Measurements from ENCODE around the gene CDK4.

The CDK4 gene

DNA sequence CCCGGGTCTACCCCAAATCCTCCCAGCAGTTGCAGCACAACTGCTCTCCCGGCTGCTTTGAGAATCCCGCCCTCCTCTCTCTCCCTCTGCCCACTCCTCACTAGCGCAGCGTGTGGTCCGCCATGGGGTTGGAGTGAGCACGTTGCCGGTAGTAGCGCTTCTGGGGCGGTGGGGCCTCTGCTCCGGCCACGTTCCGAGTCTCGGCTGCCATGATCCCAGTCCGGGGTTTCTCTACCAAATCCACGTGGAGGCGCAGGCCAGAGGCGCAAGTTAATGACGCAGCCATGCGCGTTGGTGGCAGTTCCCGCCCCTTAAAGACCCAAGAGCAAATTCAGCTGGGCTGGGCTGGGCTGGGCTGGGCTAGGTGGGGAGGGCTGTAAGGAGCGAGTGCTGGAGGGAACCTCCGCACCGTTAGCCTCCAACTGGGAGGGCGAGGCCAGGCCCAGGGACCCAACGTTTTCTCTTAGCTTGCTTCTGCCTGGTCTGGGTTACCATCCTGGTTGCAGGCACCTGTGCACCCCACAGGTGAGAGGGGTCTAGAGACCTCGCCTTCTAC is 19.8 kb upstream of the CDK4 start, which contains the start of gene METTL1:
Gene METTL1, minus strand, starts transcription at position 233 of the 556 bp plus-strand sequence. Its CDS starts 22 bp downstream, at position 211.
- peak; percentile 84 for DNase-seq

DNA sequence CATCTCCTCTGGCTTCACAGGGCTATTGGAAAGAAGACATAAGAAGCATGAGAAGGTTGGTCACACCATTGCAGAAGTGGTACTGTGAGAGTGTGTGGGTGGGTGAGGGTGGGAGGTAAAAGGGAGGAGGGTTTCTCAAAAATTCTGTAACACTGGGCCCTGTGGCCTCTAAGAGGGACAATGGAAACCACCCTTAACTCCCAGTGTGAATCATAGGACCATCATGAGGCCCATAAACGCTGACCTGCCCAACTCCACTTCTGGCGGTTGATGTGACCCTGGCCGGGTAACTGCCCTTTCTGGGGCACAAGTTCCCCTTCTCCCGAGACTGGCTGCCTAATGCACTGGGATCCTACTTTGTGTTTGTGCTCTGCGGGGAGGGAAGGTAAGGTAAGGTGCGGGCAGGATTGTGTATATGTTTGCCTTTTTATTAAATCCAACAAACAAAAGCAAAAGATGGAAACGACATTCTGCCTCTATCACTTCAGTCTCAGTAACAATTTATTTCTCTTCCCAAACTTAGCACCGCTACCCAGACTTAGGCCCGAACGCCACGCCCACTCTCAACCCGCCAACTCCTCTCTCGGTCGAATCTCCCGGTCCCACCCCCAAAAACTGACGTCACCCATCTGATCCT is 19.2 kb upstream of the CDK4 start:
- peak; percentile 65 for DNase-seq

DNA sequence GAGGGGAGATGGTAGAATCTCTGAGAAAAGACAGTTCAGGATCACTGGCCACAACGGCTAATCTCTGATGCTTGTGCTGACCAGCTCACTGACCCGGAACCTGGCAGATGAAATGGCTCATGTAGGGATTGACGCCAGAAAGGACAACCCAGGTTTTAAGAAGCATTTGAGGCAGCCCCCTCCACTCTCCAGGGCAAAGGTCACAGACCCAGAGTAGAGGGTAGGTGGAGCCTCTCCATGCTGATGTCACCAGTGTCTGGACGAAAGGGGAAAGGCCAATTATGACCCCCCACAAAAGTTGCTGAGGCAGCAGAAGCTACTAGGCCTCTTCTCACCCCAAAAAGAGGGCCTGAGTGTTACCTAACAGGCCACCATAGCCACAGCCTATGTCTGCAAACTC is 18.6 kb upstream of the CDK4 start:
- no peak for DNase-seq

DNA sequence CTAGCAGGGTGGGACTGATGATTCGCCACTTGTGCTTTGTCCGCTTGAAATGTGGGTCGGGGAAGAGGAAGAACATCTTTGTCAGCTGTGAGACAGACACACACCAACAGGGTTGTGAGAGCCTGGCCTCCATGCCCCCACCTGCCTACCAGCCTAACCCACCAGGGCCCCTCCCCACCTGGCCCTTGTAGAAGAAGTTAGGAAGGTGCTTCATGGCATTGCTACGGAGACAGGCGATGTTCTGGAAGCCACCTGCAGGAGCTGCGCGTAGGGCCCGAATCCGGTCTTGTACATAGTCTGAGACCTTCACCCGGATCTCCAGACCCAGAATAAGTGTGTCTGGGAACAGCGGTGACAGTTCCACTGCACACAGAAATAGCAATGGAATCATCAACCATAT is 17.5 kb upstream of the CDK4 start:
- DNase-seq = no peak

DNA sequence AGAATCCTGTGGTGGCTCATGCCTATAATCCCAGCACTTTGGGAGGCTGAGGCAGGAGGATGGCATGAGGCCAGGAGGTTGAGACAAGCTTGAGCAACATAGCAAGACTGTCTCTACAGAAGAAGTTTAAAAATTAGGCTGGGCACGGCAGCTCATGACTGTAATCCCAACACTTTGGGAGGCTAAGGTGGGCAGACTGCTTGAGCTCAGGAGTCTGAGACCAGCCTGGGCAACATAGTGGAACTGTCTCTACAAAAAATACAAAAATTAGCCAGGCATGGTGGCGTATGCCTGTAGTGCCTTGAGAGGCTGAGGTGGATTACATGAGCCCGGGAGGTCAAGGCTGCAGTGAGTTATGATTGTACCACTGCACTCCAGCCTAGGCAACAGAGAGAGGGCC is 15.8 kb upstream of the CDK4 start:
- DNase-seq = no peak

DNA sequence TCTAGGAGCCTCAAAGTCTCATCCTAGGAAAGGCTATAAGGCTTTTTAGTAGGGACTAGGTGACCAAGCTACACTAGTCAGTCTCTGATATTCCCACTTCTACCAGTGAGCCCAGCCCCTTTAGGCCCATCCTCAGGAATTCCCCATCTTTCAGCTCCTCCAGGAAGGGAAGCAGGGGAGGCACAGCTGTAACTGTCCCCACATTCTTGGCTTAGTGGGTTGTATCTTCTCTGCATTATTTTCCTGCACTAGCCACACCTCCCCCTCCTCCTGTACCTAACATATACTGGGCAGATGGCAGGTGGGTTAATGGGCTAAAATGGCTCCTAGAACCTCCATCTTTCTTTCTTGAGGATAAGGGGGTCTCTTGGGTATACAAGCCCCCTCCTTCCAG is 15.2 kb upstream of the CDK4 start:
- DNase-seq = no peak

DNA sequence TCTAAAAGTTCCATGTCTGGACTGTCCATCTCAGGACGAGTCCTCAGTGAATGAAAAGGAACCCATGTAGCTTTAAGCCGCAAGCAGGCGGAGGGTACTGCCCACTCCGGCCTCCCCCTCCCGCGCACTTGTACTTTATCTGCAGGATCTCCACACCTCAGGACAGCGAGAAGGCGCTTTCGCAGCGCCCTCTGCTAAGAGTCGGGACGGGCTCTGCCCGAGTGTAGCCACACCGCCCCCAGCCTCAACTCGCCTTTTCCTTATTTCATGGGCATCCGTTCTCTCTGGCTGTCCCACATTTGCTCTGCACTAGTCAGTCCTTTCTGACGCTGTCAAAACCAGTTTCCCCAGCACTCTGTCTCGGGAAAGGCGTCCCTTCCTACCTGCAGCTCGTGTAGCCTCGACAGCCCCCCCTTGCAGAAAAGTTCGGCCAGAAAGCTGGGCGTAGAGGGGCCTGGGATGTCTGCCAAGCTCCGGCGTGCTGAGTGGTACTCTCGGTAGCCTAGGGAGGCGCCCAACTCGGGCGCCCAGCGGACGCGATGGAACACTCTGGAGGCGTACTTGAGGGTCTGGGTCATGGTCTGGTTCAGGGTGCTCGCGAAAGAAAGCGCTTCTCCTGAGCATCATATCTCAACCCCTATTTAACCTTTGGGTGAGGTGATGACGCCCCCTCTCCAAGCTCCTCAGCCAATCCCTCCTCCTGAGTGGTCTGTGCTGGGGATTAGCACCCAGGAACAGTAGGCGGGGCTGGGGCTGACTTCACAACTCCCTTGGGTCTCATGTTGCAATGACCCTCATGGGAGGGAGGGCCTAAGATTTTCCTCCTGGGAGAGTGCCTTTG is 14.6 kb upstream of the CDK4 start, which contains the start of gene CYP27B1:
Gene CYP27B1, minus strand, starts transcription at position 615 of the 841 bp plus-strand sequence. Its CDS starts 37 bp downstream, at position 578.
- peak; percentile 12 for DNase-seq

DNA sequence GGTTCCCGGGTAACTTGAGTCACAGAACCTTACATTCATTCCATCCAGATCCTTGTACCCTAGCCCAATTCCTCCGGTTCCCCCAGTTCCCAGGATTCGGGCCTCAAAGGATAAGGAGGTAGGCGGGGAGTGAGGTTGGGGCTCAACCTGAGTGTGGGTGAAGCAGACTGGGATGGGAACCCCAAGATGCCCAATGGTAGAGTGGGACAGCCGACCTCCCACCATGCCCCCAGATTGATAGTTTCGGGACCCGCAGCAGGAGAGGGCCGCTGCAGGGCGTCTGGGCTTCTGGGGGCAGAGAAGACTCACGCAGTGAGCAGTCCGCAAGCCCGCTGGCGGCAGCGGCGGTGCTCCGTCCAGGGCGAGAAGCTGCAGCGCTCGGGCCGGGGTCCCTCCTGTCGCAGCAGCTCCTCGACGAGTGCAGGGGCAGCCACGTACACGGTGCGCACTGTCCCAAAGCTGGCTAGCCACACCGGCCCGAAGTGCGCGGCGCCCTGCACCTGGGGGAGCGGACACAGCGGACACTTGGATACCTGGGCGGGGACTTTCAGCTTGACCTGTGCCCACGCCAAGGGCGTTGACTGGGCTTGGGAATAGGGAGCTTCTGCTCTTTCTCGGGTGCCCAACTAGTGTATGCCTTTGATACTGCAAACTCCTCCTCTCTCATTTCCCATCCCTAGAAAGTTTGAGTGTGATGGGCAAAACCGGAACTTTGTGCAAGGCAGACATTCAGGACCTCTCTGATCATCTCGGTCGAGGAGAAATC is 13.8 kb upstream of the CDK4 start:
- DNase-seq = no peak

DNA sequence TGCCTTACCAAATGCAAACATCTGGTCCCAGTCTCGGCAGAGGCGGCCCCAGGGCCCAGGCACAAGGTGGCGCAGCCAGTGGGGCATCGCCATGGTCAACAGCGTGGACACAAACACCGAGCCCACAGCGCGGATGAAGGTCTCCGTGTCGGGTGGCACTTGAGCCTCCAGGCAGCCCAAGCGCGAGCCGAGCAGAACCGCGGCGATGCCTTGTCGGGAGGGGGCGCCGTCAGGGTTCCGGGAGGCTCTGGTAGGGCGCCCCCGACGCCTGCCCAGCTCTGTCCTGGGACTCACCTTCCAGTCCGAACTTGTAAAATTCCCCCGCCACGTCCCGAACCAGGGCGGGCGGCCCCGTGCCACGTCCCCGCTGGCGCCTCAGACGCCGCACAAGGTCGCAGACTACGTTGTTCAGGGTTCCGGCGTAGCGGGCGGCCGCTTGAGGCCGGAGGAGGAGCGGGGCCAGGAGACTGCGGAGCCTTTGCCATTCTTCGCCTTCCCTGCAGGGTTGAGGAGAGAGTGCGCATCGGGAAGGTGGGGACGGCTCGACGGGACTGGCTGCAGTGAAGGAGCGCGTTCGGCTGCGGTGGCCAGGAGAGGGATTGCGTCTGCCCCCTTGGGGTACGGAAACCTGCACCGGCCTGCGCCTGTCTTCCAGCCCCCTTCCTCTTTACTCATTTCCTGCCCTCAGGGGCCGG is 13.0 kb upstream of the CDK4 start:
- no peak for DNase-seq

DNA sequence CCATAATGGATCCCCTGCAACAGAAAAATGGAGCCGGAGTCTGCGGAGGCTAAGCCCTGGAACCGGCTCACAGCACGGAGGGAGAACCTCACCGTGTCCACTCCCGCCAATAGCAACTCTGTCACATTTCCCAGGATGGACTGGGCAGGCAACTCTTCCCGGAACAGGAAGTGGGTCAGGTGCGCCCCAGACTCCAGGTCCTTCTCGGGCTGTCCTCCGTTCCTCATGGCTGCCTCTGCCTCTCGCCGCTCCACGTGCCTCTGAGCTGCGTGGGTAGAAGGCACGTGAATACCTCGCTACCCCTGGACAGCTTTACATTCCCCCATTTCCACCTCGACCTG is 12.5 kb upstream of the CDK4 start:
- DNase-seq = no peak

DNA sequence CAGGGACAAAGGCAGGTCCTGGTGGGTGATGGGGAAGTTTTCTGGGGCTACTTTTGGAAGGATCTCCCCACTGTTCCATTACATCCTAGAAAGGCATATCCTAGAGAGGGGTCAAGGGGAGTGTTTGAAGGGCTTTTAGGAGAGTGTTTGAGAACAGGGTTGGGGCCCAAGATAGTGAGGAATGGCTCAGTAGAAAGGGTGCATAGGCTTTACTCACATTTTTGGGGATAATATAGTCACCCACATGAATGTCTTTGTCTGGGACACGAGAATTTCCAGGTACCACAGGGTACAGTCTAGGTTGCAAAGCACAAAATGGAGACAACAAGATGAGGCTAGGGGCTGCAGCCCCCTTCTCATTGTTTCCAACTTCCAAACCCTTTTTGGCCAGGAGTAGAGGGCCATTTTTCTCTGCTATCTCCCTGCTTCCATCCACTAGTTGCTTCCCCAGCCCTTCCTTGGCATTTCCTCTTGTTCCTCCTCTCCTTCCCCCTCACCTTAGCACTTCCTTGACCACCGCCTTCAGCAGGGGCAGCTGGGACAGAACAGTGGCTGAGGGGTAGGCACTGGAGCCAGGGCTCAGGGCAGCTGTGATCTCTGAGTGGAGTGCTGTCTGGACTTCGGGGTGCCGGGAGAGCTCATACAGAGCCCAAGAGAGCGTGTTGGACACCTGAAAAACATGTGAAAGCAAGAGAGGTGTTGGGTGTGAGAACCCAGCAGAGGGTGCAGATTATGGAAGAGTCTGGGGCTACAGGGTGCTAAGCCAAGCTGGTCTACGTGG is 12.0 kb upstream of the CDK4 start:
- no peak for DNase-seq

DNA sequence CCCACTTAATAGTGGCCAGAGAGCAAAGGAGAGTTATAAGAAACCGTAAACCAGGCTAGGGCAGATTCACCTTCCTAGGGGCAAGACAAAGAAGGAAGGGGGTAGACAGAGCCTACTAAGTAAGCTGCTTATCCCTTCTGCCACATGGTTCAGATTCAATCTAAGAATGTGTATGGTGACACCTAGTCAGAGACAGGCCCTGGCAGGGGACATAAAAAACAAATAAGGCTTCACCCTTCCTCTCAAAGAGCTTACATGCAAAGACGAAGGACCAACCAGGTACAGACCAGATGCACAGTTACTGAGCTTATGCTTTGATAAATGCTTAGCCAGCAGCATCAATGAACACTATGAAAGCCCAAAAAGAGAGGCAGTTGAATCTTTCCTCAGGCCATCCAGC is 10.4 kb upstream of the CDK4 start:
- no peak for DNase-seq

DNA sequence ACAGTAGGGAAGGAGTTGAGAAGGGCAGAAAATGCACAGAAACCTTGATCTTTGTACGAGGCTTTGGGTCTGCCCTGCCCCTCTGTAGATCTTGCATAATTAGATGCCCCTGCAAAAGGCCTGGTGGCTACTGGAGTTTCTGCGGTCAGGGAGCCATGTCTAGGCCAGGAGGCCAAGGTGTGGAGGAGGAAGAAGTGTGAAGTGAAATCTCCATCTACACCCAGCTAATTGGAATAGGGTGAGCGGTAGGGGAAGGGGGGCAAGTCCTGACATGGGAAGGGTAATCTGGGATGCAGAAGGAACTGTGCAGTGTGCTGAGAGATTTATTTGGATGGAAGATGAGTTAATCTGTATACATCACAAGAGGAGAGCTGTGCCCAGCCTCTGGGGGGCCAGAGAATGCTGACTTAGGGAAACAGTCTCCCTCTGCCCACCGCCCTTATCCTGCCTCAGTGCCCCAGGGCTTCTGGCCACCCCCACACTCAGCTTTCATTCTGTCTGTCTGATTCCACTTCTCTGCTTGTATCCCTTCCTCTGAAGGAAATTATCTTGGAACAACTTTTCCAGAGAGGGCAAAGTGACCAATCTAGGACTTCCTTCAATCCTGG is 9.4 kb upstream of the CDK4 start:
- DNase-seq = no peak

DNA sequence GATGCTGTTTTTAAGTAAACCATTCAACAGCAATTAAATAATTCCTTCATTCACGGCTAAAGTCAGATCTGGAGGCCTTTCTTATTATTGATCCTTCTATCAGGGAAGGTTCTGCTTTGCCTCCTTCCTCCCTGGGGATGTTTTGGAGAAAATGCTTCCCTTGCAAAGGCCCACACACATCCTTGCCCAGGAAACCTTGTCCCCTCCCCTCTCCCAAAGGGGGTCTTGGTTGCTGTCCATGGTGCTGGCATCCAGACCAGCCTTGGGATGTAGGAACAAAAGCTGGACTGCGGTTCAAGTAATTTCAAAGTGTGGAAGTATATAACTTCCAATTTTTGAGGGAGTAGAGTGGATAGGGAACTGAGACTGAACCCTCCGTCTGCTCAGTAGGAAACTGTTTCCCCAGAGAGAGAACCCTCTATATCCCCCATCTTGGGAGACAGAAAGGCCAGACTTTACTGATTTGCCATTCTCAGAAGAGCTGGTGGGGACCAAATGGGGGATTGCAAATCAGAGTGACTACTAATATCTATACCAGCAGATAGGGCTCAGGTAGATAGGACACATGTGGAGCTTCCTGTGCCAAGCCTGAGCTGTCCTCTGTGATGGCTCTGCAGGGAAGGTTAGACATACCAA is 8.4 kb upstream of the CDK4 start:
- DNase-seq = no peak

DNA sequence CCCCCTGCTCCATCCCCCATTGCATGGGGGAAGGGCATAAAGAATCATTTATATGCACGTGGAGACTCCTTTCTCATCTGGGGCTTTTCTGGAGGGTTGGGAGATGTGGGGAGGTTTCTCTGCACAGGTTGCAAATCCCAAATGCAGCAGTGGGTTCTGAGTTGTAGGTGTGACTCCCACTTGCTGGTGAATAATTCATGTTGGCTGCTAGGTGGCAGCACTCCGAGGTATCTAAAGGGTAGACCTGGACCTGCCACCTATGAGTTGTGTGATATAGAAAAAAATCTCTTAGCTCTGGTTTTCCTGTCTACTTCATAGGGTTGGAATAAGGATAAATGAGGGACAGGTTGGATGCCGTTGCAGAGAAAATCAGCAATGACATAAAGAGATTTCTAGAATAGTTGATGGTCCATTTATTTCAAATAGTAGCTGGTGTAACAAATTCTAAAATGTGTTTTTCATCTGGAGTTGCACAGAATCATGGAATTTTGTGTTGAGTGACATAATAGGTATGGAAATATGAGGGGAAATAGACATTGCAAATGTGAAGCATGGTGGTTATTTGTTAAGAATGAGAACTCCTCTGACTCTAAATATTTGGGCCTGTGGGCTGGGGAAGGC is 7.4 kb upstream of the CDK4 start:
- no peak for DNase-seq

DNA sequence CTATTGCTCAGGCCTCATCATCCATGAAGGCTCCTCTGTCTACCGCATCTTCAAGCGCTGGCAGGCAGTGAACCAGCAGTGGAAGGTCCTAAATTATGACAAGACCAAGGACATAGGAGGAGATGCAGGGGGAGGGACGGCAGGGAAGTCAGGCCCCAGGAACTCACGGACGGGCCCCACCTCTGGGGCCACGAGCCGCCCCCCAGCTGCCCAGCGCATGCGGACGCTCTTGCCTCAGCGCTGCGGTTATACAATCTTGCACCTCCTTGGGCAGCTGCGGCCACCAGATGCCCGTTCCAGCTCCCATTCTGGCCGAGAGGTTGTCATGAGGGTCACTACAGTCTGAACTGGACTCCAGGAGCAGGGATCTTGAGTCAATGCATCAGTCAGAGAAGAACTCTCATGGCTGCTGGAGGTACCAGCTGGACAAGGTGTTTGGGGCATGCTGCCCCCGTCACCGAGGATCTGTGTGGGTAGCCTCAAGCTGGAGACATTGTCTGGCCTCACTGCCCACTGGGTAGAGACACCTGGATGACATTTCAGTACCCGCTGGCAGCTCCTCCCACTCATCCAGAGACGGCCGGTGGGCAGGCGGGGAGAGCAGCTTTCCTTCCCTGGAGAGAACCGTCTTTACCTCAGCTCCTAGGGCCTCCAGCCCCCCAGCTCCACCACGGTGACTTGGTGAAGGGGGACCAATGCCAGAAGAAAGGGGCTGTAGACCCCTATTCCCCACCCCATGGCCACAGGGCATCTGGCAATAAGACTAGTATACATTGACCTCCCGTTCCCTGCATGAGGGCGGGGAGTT is 6.6 kb upstream of the CDK4 start:
- no peak for DNase-seq

DNA sequence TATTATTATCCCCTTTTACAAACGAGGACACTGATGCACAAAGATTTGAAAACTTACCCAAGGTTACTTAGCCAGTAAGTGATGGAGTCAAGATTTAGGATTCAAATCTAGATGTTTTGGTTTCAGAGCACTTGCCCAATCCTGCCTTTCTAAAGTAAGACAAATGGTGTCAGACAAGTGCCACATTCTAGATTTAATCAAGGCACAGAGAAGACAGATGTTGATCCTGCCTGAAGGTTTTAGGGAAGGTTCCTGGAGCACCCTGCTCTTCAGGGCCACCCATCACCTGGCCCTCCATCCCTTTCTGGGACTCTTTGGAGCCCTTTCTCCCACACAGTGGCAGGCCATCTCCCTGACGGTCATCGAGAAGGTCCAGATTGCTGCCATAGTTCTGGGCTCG is 5.7 kb upstream of the CDK4 start:
- no peak for DNase-seq

DNA sequence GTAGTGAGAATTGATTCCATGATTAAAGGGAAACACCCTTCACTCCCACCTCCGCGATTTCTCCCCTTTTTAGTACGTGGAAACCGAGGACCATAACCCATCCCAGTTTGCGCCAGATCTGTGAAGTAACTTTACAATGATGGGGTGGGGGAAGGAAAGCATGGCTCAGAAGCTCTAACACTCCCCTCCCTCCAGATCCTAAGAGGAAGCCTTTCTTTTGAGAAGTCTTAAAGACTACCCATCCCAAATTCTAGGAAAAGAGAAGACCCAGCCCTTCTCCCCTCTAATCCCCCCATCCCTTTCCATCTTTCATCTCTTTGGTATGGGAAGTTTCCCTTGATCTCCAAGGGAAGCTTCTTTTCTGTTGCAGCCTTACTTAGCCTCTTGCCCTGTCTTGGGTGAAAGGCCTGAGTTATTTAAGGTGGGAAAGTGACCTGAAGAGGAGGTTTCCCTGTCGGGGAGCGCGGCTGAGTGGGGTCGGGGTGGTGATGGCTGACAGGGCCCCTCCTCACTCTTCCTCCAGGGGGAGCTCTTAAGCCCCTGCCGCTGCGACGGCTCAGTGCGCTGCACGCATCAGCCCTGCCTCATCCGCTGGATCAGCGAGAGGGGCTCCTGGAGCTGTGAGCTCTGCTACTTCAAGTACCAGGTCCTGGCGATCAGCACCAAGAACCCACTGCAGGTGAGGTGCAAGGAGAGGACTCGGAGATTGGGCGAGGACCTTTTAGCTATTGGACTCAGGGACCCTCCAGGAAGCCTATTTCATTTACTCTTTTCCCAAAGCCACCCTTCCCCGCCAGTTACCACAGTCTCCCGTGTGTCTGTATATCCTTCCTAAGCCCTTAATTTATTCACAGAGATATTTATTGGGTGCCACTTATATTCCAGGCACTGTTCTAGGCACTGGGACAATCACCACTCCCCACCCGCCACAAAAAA is 4.6 kb upstream of the CDK4 start:
- DNase-seq = no peak
